Activated T-cell treated with anti-CD3 and anti-CD28 coated beads, Interleukin-2, amount 50 U/mL, for 1 hour (primary cell): Measurements from ENCODE around the gene HBG2.

Experiments used
- DNase-seq: peaks from one replicate; pipeline ENCODE4 v3.0.0-alpha.2; 2020

Gene HBG2

DNA sequence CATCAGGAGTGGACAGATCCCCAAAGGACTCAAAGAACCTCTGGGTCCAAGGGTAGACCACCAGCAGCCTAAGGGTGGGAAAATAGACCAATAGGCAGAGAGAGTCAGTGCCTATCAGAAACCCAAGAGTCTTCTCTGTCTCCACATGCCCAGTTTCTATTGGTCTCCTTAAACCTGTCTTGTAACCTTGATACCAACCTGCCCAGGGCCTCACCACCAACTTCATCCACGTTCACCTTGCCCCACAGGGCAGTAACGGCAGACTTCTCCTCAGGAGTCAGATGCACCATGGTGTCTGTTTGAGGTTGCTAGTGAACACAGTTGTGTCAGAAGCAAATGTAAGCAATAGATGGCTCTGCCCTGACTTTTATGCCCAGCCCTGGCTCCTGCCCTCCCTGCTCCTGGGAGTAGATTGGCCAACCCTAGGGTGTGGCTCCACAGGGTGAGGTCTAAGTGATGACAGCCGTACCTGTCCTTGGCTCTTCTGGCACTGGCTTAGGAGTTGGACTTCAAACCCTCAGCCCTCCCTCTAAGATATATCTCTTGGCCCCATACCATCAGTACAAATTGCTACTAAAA, 27.8 kb downstream of the HBG2 start, which contains the start of gene HBB:
TSS of gene HBB (minus strand) at position 340 of the 579 bp plus-strand sequence. CDS start at position 290, 50 bp downstream.
- DNase-seq = no peak

DNA sequence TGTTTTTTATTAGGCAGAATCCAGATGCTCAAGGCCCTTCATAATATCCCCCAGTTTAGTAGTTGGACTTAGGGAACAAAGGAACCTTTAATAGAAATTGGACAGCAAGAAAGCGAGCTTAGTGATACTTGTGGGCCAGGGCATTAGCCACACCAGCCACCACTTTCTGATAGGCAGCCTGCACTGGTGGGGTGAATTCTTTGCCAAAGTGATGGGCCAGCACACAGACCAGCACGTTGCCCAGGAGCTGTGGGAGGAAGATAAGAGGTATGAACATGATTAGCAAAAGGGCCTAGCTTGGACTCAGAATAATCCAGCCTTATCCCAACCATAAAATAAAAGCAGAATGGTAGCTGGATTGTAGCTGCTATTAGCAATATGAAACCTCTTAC, 29.1 kb downstream of the HBG2 start:
- DNase-seq = no peak

DNA sequence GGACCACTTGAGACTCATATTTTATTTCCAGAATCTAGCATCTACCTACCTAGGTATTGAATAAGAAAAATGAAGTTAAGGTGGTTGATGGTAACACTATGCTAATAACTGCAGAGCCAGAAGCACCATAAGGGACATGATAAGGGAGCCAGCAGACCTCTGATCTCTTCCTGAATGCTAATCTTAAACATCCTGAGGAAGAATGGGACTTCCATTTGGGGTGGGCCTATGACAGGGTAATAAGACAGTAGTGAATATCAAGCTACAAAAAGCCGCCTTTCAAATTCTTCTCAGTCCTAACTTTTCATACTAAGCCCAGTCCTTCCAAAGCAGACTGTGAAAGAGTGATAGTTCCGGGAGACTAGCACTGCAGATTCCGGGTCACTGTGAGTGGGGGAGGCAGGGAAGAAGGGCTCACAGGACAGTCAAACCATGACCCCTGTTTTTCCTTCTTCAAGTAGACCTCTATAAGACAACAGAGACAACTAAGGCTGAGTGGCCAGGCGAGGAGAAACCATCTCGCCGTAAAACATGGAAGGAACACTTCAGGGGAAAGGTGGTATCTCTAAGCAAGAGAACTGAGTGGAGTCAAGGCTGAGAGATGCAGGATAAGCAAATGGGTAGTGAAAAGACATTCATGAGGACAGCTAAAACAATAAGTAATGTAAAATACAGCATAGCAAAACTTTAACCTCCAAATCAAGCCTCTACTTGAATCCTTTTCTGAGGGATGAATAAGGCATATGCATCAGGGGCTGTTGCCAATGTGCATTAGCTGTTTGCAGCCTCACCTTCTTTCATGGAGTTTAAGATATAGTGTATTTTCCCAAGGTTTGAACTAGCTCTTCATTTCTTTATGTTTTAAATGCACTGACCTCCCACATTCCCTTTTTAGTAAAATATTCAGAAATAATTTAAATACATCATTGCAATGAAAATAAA, 29.8 kb downstream of the HBG2 start:
- DNase-seq = no peak

DNA sequence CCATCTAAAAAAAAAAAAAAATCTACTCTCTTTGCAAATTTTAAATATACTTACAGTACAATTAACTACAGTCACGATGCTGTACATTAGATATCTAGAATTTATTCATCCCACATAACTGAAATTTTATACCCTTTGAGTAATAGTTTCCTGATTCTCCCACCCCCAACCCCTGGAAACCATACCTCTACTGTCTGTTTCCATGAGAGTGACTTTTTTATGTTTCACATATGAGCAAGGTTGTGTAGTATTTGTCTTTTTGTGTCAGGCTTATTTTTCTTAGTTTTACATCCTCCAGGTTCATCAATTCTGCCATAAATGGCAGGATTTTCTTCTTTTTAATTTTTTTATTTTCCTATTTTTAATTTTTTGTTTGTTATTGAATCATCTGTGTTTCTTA, 30.9 kb downstream of the HBG2 start:
- DNase-seq = no peak

DNA sequence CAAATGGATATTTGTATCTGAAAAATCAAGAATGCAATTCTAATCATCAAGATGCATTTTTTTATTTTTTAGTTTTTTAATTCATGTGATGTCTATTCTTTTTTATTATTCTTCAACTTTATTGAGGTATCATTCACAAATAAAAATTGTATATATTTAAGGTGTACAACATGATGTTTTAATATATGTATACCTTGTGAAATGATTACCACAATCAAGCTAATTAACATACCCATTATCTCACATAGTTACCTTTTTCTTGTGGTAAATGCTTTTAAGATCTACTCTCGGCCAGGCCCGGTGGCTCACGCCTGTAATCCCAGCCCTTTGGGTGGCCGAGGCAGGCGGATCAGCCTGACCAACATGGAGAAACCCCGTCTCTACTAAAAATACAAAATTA, 31.4 kb downstream of the HBG2 start:
- DNase-seq = no peak

DNA sequence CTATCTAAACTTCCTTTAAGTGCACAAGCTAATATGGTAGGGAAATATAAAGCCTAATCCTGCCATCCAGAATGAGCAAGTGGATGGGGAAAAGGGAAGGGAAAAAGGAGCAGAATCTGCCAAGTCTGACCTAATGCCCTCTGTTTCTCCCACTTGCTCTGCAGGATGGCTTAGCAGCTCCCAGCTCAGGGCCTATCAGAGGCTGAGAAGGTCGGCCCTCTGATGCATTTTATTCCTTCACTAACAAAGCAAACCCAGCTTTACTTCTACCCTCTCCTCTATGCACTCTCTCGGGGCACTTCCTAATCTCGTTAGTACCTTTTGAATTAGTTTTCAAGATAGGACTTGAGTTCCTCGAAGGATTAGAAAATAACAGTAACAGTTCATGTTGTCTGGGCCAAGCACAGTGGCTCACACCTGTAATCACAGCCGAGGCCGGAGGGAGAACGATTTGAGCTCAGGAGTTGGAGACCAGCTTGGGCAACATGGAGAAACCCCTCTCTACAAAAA, 44.1 kb downstream of the HBG2 start:
- DNase-seq = no peak

DNA sequence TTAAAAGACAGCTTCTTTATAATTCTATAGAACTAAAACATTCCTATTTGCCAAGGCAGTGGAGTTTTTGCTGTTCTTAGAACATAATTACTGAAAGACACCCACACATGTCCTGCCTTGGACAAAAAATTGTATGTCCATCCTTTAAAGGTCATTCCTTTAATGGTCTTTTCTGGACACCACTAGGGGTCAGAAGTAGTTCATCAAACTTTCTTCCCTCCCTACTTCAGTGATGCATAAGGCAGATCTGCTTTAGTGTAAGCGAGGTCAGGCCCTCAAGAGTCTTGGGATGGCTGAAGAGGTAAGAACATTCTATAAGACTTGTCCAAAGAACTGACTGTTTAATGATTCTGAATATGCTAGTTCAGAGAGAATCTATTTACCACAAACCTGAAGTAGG, 49.8 kb downstream of the HBG2 start:
- DNase-seq = no peak

DNA sequence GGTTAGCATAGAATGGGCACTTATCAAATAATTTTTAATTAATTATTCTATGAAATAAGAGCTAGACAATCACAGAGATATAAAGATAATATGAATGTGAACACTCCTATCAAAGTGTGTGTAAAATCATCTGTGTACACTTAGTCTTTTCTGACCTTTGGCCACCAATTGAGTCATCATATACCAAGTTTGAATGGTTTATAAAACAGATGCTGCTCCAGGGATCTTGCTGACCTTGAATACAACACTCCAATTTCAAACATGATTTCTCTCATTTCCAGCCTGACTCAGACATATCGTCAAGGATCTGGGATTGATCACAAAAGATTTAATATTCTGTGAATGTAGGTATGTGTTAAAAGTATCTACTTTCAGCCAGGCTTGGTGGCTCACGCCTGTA, 51.2 kb downstream of the HBG2 start:
- DNase-seq = no peak
